ENCODE data around the gene PTPRG. TPM values are rescaled to one million over a fixed set of nuclear protein-coding genes. Genes with fewer than 3 reads are reported as not detected.

PTPRG gene
- total RNA-seq, 1 donor, result 148 TPM

DNA sequence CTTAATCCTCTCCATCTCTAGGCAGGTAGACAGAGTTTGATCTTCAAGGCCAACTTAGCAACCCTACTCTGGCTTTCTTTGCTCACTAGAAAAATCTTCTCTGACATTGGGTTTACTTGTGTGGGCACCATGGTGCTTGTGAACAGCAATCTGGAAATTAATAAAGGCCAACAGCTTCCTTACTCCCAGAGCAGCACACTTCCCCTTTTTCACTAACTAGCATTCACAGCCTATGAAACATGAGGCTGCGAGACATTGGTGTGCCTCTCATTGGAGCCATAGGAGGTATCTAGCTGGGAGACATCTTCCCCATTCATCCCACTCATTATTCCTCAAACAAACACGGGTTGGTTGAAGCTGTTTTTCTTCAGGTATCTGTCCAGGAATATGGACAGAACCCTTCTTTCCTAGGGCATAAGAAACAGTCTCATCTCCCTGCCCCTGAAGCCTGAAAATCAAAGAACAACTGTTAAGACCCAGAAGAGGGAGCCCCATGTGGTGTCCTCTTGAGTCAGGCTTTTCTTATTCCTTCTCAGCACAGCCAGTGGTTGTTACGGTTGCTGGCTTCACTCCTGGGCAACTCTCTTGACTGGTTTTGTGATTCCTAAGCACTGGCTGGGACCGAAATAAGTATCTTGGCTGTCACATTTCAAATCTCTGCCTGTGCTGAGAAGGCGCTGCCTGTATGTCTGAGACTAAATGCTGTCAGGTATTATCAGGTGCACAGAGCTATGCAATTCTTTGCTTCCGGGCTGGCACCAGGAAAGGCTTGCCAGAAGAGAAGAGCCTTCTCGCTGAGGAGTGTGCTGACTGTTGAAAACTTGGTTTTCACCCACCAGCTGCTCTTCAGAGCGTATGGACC, 617.6 kb downstream of the PTPRG start:
- no peak for DNase-seq (ENCODE audit: insufficient read length, low spot score, missing footprints)
- Histone ChIP-seq H3K4me2 (ENCODE audit: insufficient read depth, low read length) (no peak overlapping the region), H3K27me3 (ENCODE audit: insufficient read depth, low read length) (no peaks in the 10 kb centered on the region), H4K20me1 (ENCODE audit: insufficient read depth, low read length) (no peaks in the 10 kb centered on the region), H3K4me1 (ENCODE audit: insufficient read depth, low read length) (no peaks in the 10 kb centered on the region), H3K79me2 (ENCODE audit: insufficient read depth, low read length) (no peaks in the 10 kb centered on the region), H3K27ac (ENCODE audit: low read depth, low read length) (no peak overlapping the region), H3K4me3 (ENCODE audit: insufficient read depth, low read length) (no peak overlapping the region), H2AFZ (ENCODE audit: low read length) (no peak overlapping the region), H3K9me3 (ENCODE audit: low read depth, low read length) (no peaks in the 10 kb centered on the region), H3K36me3 (ENCODE audit: insufficient read depth, low read length) (no peaks in the 10 kb centered on the region)
- TF ChIP-seq, protein P1, sequence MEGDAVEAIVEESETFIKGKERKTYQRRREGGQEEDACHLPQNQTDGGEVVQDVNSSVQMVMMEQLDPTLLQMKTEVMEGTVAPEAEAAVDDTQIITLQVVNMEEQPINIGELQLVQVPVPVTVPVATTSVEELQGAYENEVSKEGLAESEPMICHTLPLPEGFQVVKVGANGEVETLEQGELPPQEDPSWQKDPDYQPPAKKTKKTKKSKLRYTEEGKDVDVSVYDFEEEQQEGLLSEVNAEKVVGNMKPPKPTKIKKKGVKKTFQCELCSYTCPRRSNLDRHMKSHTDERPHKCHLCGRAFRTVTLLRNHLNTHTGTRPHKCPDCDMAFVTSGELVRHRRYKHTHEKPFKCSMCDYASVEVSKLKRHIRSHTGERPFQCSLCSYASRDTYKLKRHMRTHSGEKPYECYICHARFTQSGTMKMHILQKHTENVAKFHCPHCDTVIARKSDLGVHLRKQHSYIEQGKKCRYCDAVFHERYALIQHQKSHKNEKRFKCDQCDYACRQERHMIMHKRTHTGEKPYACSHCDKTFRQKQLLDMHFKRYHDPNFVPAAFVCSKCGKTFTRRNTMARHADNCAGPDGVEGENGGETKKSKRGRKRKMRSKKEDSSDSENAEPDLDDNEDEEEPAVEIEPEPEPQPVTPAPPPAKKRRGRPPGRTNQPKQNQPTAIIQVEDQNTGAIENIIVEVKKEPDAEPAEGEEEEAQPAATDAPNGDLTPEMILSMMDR (IDR thresholded peaks at IDR 0.05; ENCODE audit: extremely low read depth, low read depth, low read length), result no peak

DNA sequence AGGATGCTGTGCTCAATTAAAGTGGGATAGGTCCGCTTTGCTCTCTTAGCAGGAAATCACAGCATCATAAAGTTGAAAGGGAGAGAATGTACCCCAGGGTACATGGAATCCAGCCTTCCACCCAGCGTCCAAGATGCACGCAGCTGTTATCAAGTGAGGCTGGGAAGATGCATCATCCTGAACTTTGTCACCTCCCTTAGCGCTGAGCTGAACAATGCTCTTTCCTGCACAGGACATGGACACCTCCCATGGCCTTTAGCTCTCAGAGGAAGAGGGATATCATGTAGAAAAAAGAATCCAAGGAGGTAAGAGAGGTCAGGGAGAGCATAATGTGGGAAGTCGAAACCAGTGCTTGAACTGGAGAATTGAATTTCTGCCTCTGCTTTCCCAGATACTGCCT, 619.1 kb downstream of the PTPRG start:
- no peak overlapping the region for H3K4me3 ChIP-seq (ENCODE audit: insufficient read depth, low read length)
- H3K4me1 ChIP-seq (ENCODE audit: insufficient read depth, low read length), result no peaks in the 10 kb centered on the region
- H3K27ac ChIP-seq (ENCODE audit: low read depth, low read length), result no peak overlapping the region
- no peak overlapping the region for H2AFZ ChIP-seq (ENCODE audit: low read length)
- no peaks in the 10 kb centered on the region for H3K79me2 ChIP-seq (ENCODE audit: insufficient read depth, low read length)
- no peaks in the 10 kb centered on the region for H3K27me3 ChIP-seq (ENCODE audit: insufficient read depth, low read length)
- no peaks in the 10 kb centered on the region for H3K36me3 ChIP-seq (ENCODE audit: insufficient read depth, low read length)
- no peak for DNase-seq (ENCODE audit: insufficient read length, low spot score, missing footprints)
- TF ChIP-seq, protein P1 (IDR thresholded peaks at IDR 0.05; ENCODE audit: extremely low read depth, low read depth, low read length), result no peak
- no peaks in the 10 kb centered on the region for H3K9me3 ChIP-seq (ENCODE audit: low read depth, low read length)
- H3K4me2 ChIP-seq (ENCODE audit: insufficient read depth, low read length), result no peak overlapping the region
- no peaks in the 10 kb centered on the region for H4K20me1 ChIP-seq (ENCODE audit: insufficient read depth, low read length)

DNA sequence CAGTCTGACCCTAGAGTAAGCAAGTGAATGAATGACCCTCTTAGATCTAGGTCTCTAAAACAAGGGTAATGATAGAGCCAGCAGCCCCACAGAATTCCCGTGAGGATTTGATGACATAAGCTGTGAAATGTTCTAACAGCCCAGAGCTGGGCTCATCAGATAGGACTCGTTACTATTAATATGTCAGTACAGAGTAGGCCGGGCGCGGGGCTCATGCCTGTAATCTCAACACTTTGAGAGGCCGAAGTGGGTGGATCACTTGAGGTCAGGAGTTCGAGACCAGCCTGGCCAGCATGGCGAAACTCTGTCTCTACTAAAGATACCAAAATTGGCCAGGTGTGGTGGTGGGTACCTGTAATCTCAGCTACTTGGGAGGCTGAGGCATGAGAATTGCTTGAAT, 621.7 kb downstream of the PTPRG start:
- DNase-seq (ENCODE audit: insufficient read length, low spot score, missing footprints), result no peak
- H3K4me1 ChIP-seq (ENCODE audit: insufficient read depth, low read length), result no peaks in the 10 kb centered on the region
- TF ChIP-seq, protein P1 (IDR thresholded peaks at IDR 0.05; ENCODE audit: extremely low read depth, low read depth, low read length), result no peak
- no peak overlapping the region for H3K4me3 ChIP-seq (ENCODE audit: insufficient read depth, low read length)
- H3K4me2 ChIP-seq (ENCODE audit: insufficient read depth, low read length), result no peak overlapping the region
- no peaks in the 10 kb centered on the region for H3K36me3 ChIP-seq (ENCODE audit: insufficient read depth, low read length)
- no peaks in the 10 kb centered on the region for H4K20me1 ChIP-seq (ENCODE audit: insufficient read depth, low read length)
- H3K79me2 ChIP-seq (ENCODE audit: insufficient read depth, low read length), result no peaks in the 10 kb centered on the region
- no peaks in the 10 kb centered on the region for H3K9me3 ChIP-seq (ENCODE audit: low read depth, low read length)
- no peaks in the 10 kb centered on the region for H3K27me3 ChIP-seq (ENCODE audit: insufficient read depth, low read length)
- no peak overlapping the region for H3K27ac ChIP-seq (ENCODE audit: low read depth, low read length)
- H2AFZ ChIP-seq (ENCODE audit: low read length), result no peak overlapping the region

DNA sequence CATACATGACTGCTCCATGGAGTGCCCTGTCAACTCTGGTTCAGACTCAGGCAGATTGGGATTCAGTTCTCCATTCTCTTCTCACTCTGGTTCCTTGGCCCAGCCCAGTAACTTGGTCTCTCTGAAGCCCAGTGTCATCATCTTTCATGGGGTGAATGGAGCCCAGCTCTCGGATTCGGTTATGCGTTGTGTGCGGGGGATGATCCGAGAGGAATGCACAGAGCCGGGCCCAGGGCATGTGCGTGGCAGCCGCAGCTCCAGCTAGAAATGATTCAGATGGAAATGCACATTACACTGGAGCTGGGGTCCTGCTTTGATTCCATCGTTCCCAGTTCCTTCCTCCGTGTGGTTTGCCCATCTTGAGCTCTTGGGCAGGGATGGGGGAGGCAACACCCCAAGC, 622.6 kb downstream of the PTPRG start:
- H3K9me3 ChIP-seq (ENCODE audit: low read depth, low read length), result no peaks in the 10 kb centered on the region
- no peak overlapping the region for H3K4me3 ChIP-seq (ENCODE audit: insufficient read depth, low read length)
- H2AFZ ChIP-seq (ENCODE audit: low read length), result no peak overlapping the region
- no peaks in the 10 kb centered on the region for H3K4me1 ChIP-seq (ENCODE audit: insufficient read depth, low read length)
- H3K36me3 ChIP-seq (ENCODE audit: insufficient read depth, low read length), result no peaks in the 10 kb centered on the region
- no peak for DNase-seq (ENCODE audit: insufficient read length, low spot score, missing footprints)
- no peak overlapping the region for H3K27ac ChIP-seq (ENCODE audit: low read depth, low read length)
- H3K4me2 ChIP-seq (ENCODE audit: insufficient read depth, low read length), result no peak overlapping the region
- no peaks in the 10 kb centered on the region for H3K27me3 ChIP-seq (ENCODE audit: insufficient read depth, low read length)
- H4K20me1 ChIP-seq (ENCODE audit: insufficient read depth, low read length), result no peaks in the 10 kb centered on the region
- TF ChIP-seq, protein P1 (IDR thresholded peaks at IDR 0.05; ENCODE audit: extremely low read depth, low read depth, low read length), result no peak
- H3K79me2 ChIP-seq (ENCODE audit: insufficient read depth, low read length), result no peaks in the 10 kb centered on the region

All from osteoblast (primary cell).